AG08395 (cell line): ENCODE measurements around the gene SMAGP.

Source experiments
- DNase-seq: peaks from one replicate; pipeline ENCODE4 v3.0.0; 2012; ENCODE audit warnings: mixed read lengths, low spot score

The SMAGP gene

DNA sequence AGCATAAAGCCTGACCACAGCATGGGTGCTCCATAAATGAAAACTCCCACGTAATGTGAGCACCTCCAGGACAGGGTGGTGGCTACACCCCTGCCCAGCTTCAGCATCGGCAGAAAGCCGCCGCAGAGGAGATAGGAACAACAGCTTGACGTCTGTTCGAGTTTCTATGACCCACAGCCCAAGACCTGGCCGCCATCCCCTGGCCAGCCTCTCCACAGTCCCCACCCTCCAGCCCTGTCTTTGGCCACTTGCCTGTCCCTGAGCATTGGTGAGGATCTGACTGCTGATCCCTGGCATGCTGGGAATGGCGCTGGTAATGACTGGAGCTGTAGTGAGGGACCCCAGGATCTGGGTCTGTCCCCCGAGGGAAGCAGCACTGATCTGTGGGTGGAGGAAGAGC is 73.7 kb downstream of the SMAGP start:
- DNase-seq: no peak

DNA sequence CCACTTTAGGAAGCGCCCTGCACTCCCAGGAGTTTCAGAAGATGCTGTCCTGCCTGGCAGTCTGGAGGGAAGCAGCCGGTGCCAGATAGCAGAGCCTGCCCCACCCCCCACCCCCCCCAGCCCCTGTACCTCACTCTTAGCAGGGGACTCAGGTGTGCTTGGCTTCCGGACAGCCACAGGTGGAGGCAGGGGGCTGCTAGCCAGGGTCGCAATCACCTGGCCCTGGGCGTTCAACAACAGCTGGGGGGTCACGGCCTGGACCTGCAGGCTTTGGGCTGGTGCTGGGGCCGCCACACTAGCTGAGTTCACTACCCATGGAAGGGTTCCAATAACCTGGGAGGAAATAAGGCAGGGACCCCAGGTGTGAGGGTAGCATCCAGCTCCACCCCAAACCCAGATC is 74.4 kb downstream of the SMAGP start:
- no peak for DNase-seq
